ENCODE measurements around the gene MTMR12.

DNA sequence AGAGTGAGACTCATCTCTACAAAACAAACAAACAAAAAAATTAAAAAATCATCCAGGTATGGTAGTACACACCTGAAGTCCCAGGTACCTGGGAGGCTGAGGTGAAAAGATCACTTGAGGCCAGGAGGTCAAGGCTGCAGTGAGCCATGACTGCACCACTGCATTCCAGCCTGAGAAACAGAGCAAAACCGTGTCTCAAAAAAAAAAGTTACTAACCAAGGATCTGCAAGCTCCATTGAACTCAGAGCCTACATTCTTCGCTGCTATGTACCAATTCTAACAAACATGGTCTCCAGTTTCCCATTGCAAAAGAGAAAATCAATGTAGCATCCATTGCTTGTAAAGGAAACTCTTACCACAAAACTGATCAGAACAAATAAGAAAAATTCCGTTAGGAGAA, 33.5 kb downstream of the MTMR12 start:
- TF ChIP-seq POLR2AphosphoS5 (IDR thresholded peaks at IDR 0.05) (no peak), EP300 (IDR thresholded peaks at IDR 0.05) (no peak), POLR2A (IDR thresholded peaks at IDR 0.05) (no peak)
- TF ChIP-seq, protein P1, sequence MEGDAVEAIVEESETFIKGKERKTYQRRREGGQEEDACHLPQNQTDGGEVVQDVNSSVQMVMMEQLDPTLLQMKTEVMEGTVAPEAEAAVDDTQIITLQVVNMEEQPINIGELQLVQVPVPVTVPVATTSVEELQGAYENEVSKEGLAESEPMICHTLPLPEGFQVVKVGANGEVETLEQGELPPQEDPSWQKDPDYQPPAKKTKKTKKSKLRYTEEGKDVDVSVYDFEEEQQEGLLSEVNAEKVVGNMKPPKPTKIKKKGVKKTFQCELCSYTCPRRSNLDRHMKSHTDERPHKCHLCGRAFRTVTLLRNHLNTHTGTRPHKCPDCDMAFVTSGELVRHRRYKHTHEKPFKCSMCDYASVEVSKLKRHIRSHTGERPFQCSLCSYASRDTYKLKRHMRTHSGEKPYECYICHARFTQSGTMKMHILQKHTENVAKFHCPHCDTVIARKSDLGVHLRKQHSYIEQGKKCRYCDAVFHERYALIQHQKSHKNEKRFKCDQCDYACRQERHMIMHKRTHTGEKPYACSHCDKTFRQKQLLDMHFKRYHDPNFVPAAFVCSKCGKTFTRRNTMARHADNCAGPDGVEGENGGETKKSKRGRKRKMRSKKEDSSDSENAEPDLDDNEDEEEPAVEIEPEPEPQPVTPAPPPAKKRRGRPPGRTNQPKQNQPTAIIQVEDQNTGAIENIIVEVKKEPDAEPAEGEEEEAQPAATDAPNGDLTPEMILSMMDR (IDR thresholded peaks at IDR 0.05) = no peak
